Psoas muscle (tissue), 8 donors: ENCODE data around the gene TENM4. TPM values are rescaled to one million over a fixed set of nuclear protein-coding genes. Genes with fewer than 3 reads are reported as not detected.

ENCODE experiments used
- ATAC-seq, 4 donors: fragments of 200-7000 bp; cut with Tn5 transposase; one replicate each; pipeline ENCODE4 v1.9.1; 2020; ENCODE audit warnings: moderate library complexity in 3 of 4, mild to moderate bottlenecking in 2 of 4
- DNase-seq, 2 donors: peaks; one replicate each; pipeline ENCODE4 v3.0.0-alpha.2; 2020
- H3K27ac ChIP-seq: fragments of 200-600 bp; one replicate; pipeline ENCODE4 v1.8.0; 2022
- H3K27me3 ChIP-seq, 3 donors: fragments of 200-600 bp in 1 of 3; one replicate each; pipeline versions ENCODE4 v1.6.1 to v1.8.0; 2013 to 2022; ENCODE audit warnings: low read length in 2 of 3, mild to moderate bottlenecking in 2 of 3, moderate library complexity in 1 of 3; ENCODE audit not compliant: insufficient read depth in 3 of 3
- H3K36me3 ChIP-seq, 2 donors: fragments of 200-600 bp in 1 of 2; one replicate each; pipeline versions ENCODE4 v1.6.1 to v1.8.0; 2013 to 2022; ENCODE audit warnings: low read depth in 1 of 2, mild to moderate bottlenecking in 1 of 2, moderate library complexity in 1 of 2; ENCODE audit not compliant: insufficient read depth in 1 of 2
- H3K4me1 ChIP-seq: fragments of 200-600 bp; one replicate; pipeline ENCODE4 v1.8.0; 2022
- H3K4me3 ChIP-seq: fragments of 200-600 bp; one replicate; pipeline ENCODE4 v1.8.0; 2022; ENCODE audit warnings: mild to moderate bottlenecking
- H3K9me3 ChIP-seq: fragments of 200-600 bp; one replicate; pipeline ENCODE4 v1.8.0; 2022
- WGBS, 3 donors: extraction: QIAGEN DNeasy Blood & Tissue Kit; methylation state at CpG; one replicate each; pipeline versions ENCODE4 v1.1.6 to v1.1.7; 2013; 5-methylcytosine and 5-hydroxymethylcytosine counted together
- intact Hi-C, 2 donors: fragments of 100-400 bp; cut with DNase I; formaldehyde crosslinking; loops; one replicate each; pipeline versions ENCODE4 v1.11.0 to v1.14.2; 2022
- polyA plus RNA-seq, 3 donors: library from polyadenylated mRNA; stranded (reverse); fragments of 200-250 nt; gene quantifications; one replicate each; pipeline ENCODE4 v1.2.3, GENCODE V29; 2013
- total RNA-seq, 4 donors: library from RNA; stranded (reverse); fragmentation: NEBNext Ultra II Directional in 2 of 4; extraction: Animal tissue kit (Norgen Biotek cat#: 25700) in 2 of 4; gene quantifications; one replicate each; pipeline versions ENCODE4 v1.2.1 to v1.2.4, GENCODE V29; 2021 to 2023
- TF ChIP-seq, protein P1 (sequence below): fragments of 200-600 bp; IDR thresholded peaks from one replicate; pipeline ENCODE4 v1.8.0; 2022; ENCODE audit warnings: antibody characterized with exemption
- donor health status: healthy with polysubstance abuse.
- donor health status: DM: no; HTN: no; CAD: no; lungs with moderate emphysema.
- donor health status: Bipolar disorder and iron deficiency.
- donor health status: healthy.
- donor health status: DM: yes; HTN: yes; CAD: no.
- donor health status: DM: no; HTN: no; CAD: no.
- donor health status: DM: no; HTN: no; CAD: no.
- donor health status: DM: yes; HTN: yes; CAD: no.

TENM4 gene
- total and polyA plus RNA-seq, 7 donors: 0.05 to 1.7 (median 0.48) TPM

- TF ChIP-seq, protein P1, sequence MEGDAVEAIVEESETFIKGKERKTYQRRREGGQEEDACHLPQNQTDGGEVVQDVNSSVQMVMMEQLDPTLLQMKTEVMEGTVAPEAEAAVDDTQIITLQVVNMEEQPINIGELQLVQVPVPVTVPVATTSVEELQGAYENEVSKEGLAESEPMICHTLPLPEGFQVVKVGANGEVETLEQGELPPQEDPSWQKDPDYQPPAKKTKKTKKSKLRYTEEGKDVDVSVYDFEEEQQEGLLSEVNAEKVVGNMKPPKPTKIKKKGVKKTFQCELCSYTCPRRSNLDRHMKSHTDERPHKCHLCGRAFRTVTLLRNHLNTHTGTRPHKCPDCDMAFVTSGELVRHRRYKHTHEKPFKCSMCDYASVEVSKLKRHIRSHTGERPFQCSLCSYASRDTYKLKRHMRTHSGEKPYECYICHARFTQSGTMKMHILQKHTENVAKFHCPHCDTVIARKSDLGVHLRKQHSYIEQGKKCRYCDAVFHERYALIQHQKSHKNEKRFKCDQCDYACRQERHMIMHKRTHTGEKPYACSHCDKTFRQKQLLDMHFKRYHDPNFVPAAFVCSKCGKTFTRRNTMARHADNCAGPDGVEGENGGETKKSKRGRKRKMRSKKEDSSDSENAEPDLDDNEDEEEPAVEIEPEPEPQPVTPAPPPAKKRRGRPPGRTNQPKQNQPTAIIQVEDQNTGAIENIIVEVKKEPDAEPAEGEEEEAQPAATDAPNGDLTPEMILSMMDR: no peak
- 80 to 89% (median 84%) methylated on average over 4 of the region's 4 CpGs for WGBS, 3 donors
- no peak for ATAC-seq
- intact Hi-C loops: no loop called here
- no peaks in the 10 kb centered on the region for H3K36me3 ChIP-seq
- no peak overlapping the region for H3K27ac ChIP-seq
- no peak for DNase-seq
- H3K4me1 ChIP-seq: no peaks in the 10 kb centered on the region
- no peak overlapping the region for H3K4me3 ChIP-seq
- no peaks in the 10 kb centered on the region for H3K9me3 ChIP-seq
- peaks cover 0 to 9% (median 0%) of the 10 kb centered on the region in 3 donors for H3K27me3 ChIP-seq
These were observed 19.0 kb downstream of the TENM4 start for GRCh38 chr11:79421820-79422219.

GRCh38 chr11:79419120-79419519 is 21.7 kb downstream of the TENM4 start:
- Histone ChIP-seq H3K27me3 (peaks cover 0 to 9% (median 0%) of the 10 kb centered on the region in 3 donors), H3K4me1 (no peaks in the 10 kb centered on the region), H3K9me3 (no peaks in the 10 kb centered on the region), H3K27ac (no peak overlapping the region), H3K36me3 (no peaks in the 10 kb centered on the region), H3K4me3 (no peak overlapping the region)
- no peak for ATAC-seq
- no peak for DNase-seq
- TF ChIP-seq, protein P1: no peak
- WGBS, 3 donors: 83 to 94% (median 88%) methylated on average over 5 of the region's 5 CpGs
- intact Hi-C loops: no loop called here

- intact Hi-C loops: no loop called here
These were observed 22.6 kb downstream of the TENM4 start for GRCh38 chr11:79418241-79418640.

DNA sequence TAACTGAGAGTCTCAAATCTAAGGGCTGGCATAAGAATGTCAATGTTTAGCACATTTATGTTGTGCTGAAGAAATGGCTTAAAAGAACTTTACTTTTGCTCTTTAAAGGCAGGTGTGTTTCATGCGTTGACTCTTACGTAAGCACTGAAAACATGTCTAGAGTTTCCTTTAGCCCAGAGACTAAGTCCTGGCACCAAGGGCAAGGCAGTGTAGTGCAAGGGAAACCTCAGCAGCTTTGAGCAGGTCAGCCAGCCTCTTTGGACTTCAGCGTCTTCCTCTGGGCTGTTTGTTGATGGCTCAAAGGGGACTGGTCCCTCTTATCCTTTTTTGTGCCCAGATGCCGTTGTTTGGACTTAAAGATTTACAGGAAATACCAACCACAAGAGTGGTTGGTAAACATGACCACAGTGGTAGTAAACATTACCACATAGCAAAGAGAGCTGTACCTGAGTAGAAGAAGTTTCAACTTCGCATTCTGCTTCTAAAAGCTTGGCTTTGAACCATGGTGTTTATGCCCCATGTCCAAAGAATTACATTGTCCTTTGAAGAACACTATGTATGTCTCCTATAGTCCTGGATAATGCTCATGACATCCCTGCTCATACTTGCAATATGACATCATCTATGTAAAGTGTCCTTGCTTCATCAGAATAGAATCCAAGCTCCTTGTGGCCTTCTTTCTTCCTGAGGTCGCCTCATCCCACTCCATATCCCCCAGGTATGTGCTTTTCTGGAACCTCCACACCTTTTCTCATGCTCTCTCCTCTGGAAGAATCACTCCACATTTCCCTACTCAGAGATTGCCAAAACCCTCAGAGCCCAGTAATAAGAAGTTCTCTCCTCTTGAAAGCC is 23.5 kb downstream of the TENM4 start:
- H3K4me1 ChIP-seq: no peaks in the 10 kb centered on the region
- H3K4me3 ChIP-seq: no peak overlapping the region
- no peaks in the 10 kb centered on the region for H3K36me3 ChIP-seq
- ATAC-seq: no peak
- peaks cover 0 to 9% (median 0%) of the 10 kb centered on the region in 3 donors for H3K27me3 ChIP-seq
- no peak for DNase-seq
- intact Hi-C loops: no loop called here
- no peak overlapping the region for H3K27ac ChIP-seq
- no peaks in the 10 kb centered on the region for H3K9me3 ChIP-seq
- TF ChIP-seq, protein P1: no peak
- WGBS, 3 donors: 77 to 90% (median 90%) methylated on average over 6 of the region's 6 CpGs

More at GRCh38 chr11:79418241-79418640, 22.6 kb downstream of the TENM4 start:
- DNase-seq (no peak), ATAC-seq (no peak)
- Histone ChIP-seq H3K36me3 (no peaks in the 10 kb centered on the region), H3K4me1 (no peaks in the 10 kb centered on the region), H3K27ac (no peak overlapping the region), H3K27me3 (peaks cover 0 to 9% (median 0%) of the 10 kb centered on the region in 3 donors), H3K9me3 (no peaks in the 10 kb centered on the region), H3K4me3 (no peak overlapping the region)
- TF ChIP-seq, protein P1: no peak
- WGBS, 3 donors: 72 to 82% (median 81%) methylated on average over 1 of the region's 1 CpG
